H1 (cell line): ENCODE measurements around the gene USP6. TPM values are rescaled to one million over a fixed set of nuclear protein-coding genes. Genes with fewer than 3 reads are reported as not detected.

Experiments used
- CTCF ChIA-PET: fragments of 300-600 bp; sonication (Branson Sonifier 250); formaldehyde crosslinking; loops from one replicate; lab custom pipeline; 2021; ENCODE audit not compliant: partially characterized antibody; lab: Charles Lee
- POLR2A ChIA-PET: fragments of 300-600 bp; sonication (Branson Sonifier 250); formaldehyde crosslinking; loops from one replicate; lab custom pipeline; 2021; ENCODE audit warnings: inconsistent platforms; ENCODE audit not compliant: partially characterized antibody; lab: Charles Lee
- DNase-seq, 2 experiments: peaks; one replicate each; pipeline versions ENCODE4 v3.0.0 to v3.0.0-alpha.2; 2010 to 2022; ENCODE audit warnings: low spot score in 2 of 2, low read depth in 1 of 2, mixed read lengths in 1 of 2
- FAIRE-seq: peaks from 2 replicates; lab custom pipeline; 2011; peaks lifted over from hg19 to GRCh38; lab: Jason Lieb, UNC
- H2AFZ ChIP-seq: 2 replicates; pipeline ENCODE4 v1.8.1; 2012; ENCODE audit warnings: low read length, inconsistent platforms
- H2AK5ac ChIP-seq: 2 replicates; pipeline ENCODE4 v1.6.1; 2013; ENCODE audit warnings: low read depth, low read length
- H2BK120ac ChIP-seq: replicated peaks from 2 replicates; pipeline ENCODE3; 2013; ENCODE audit warnings: low read depth, low read length, inconsistent platforms
- H2BK12ac ChIP-seq: 2 replicates; pipeline ENCODE4 v1.6.1; 2013; ENCODE audit warnings: low read depth, low read length
- H2BK15ac ChIP-seq: 2 replicates; pipeline ENCODE4 v1.6.1; 2013; ENCODE audit warnings: low read length
- H2BK20ac ChIP-seq: 2 replicates; pipeline ENCODE4 v1.6.1; 2013; ENCODE audit warnings: low read length
- H2BK5ac ChIP-seq: 2 replicates; pipeline ENCODE4 v1.6.1; 2013; ENCODE audit warnings: low read depth, low read length
- H3K14ac ChIP-seq: 2 replicates; pipeline ENCODE4 v1.6.1; 2013; ENCODE audit warnings: inconsistent platforms; ENCODE audit not compliant: insufficient read length
- H3K18ac ChIP-seq: 2 replicates; pipeline ENCODE4 v1.6.1; 2013; ENCODE audit warnings: low read length; ENCODE audit errors: extremely low read depth
- H3K23ac ChIP-seq: 2 replicates; pipeline ENCODE4 v1.6.1; 2013; ENCODE audit warnings: inconsistent platforms; ENCODE audit not compliant: insufficient read length
- H3K23me2 ChIP-seq: 2 replicates; pipeline ENCODE4 v1.6.1; 2013; ENCODE audit warnings: low read depth, low read length
- H3K27ac ChIP-seq: 2 replicates; pipeline ENCODE4 v1.6.1; 2011; ENCODE audit warnings: low read depth, low read length, inconsistent platforms
- H3K27me3 ChIP-seq, 4 experiments: replicated peaks in 1 of 4; 1 replicate in 1 of 4; 2 replicates in 3 of 4; pipeline versions ENCODE4 v1.6.1 to v1.8.1; 2011 to 2013; ENCODE audit warnings: low read length in 3 of 4, mild to moderate bottlenecking in 3 of 4, inconsistent platforms in 2 of 4, mixed read lengths in 2 of 4, moderate library complexity in 1 of 4; ENCODE audit not compliant: control insufficient read depth in 3 of 4, insufficient read depth in 3 of 4; ENCODE audit errors: extremely low read depth in 1 of 4
- H3K36me3 ChIP-seq, 4 experiments: 2 replicates each; pipeline versions ENCODE4 v1.6.1 to v1.8.1; 2011 to 2013; ENCODE audit warnings: mild to moderate bottlenecking in 4 of 4, low read length in 3 of 4, moderate library complexity in 2 of 4, control low read depth in 1 of 4, inconsistent platforms in 1 of 4; ENCODE audit not compliant: insufficient read depth in 4 of 4, control insufficient read depth in 2 of 4
- H3K4ac ChIP-seq: replicated peaks from 2 replicates; pipeline ENCODE3; 2013; ENCODE audit warnings: low read length, low read depth, mixed read lengths, inconsistent platforms; ENCODE audit not compliant: insufficient read length
- H3K4me1 ChIP-seq, 4 experiments: replicated peaks in 1 of 4; 1 replicate in 1 of 4; 2 replicates in 3 of 4; pipeline versions ENCODE4 v1.6.1 to v1.8.1; 2011 to 2013; ENCODE audit warnings: low read length in 3 of 4, inconsistent platforms in 2 of 4, mixed read lengths in 1 of 4; ENCODE audit not compliant: insufficient read depth in 4 of 4, control insufficient read depth in 3 of 4
- H3K4me2 ChIP-seq, 2 experiments: 2 replicates each; pipeline versions ENCODE4 v1.6.1 to v1.8.1; 2011 to 2013; ENCODE audit warnings: low read depth in 2 of 2, low read length in 2 of 2, control low read depth in 1 of 2, inconsistent platforms in 1 of 2, mild to moderate bottlenecking in 1 of 2; ENCODE audit not compliant: insufficient read depth in 1 of 2
- H3K4me3 ChIP-seq, 4 experiments: fragments of 200-600, 300-600 bp in 1 of 4; sonication (generic), shearing (Covaris generic), sonication (Bioruptor Twin) in 1 of 4; 2 replicates each; pipeline versions ENCODE4 v1.5.1 to v1.8.1; 2011 to 2016; ENCODE audit warnings: low read length in 4 of 4, low read depth in 3 of 4, control low read depth in 2 of 4, inconsistent platforms in 2 of 4, mild to moderate bottlenecking in 2 of 4, mixed read lengths in 1 of 4, moderate library complexity in 1 of 4; ENCODE audit not compliant: insufficient read depth in 2 of 4; ENCODE audit errors: extremely low read depth in 1 of 4
- H3K56ac ChIP-seq: replicated peaks from 2 replicates; pipeline ENCODE3; 2013; ENCODE audit warnings: low read depth, mild to moderate bottlenecking, mixed read lengths, low read length, inconsistent platforms; ENCODE audit not compliant: insufficient read length
- H3K79me1 ChIP-seq: 2 replicates; pipeline ENCODE4 v1.6.1; 2013; ENCODE audit warnings: low read depth, low read length, control low read depth
- H3K79me2 ChIP-seq, 2 experiments: 2 replicates each; pipeline versions ENCODE4 v1.6.1 to v1.8.1; 2012 to 2013; ENCODE audit warnings: low read length in 2 of 2, mild to moderate bottlenecking in 2 of 2, inconsistent platforms in 1 of 2; ENCODE audit not compliant: insufficient read depth in 2 of 2, control insufficient read depth in 1 of 2
- H3K9ac ChIP-seq, 4 experiments: replicated peaks in 1 of 4; 1 replicate in 1 of 4; 2 replicates in 3 of 4; pipeline versions ENCODE4 v1.6.1 to v1.8.1; 2011 to 2013; ENCODE audit warnings: low read depth in 3 of 4, low read length in 3 of 4, control low read depth in 2 of 4, mild to moderate bottlenecking in 2 of 4, moderate library complexity in 2 of 4, inconsistent platforms in 1 of 4; ENCODE audit errors: extremely low read depth in 1 of 4
- H3K9me3 ChIP-seq, 2 experiments: 2 replicates each; pipeline versions ENCODE4 v1.6.1 to v1.8.1; 2012 to 2013; ENCODE audit warnings: mild to moderate bottlenecking in 2 of 2, moderate library complexity in 2 of 2, control low read depth in 1 of 2, inconsistent platforms in 1 of 2, low read depth in 1 of 2, low read length in 1 of 2, mixed read lengths in 1 of 2; ENCODE audit not compliant: insufficient read depth in 2 of 2
- H4K20me1 ChIP-seq, 2 experiments: replicated peaks in 1 of 2; 2 replicates each; pipeline versions ENCODE3 to v1.8.1; 2011 to 2013; ENCODE audit warnings: inconsistent platforms in 2 of 2, low read length in 2 of 2, mild to moderate bottlenecking in 1 of 2; ENCODE audit not compliant: insufficient read depth in 2 of 2, control insufficient read depth in 1 of 2
- H4K5ac ChIP-seq: 2 replicates; pipeline ENCODE4 v1.6.1; 2013; ENCODE audit warnings: low read length, low read depth, mixed read lengths, inconsistent platforms; ENCODE audit not compliant: insufficient read length
- H4K8ac ChIP-seq: 2 replicates; pipeline ENCODE4 v1.8.0; 2013; ENCODE audit warnings: mild to moderate bottlenecking, moderate library complexity, low read length, inconsistent platforms; ENCODE audit not compliant: insufficient read depth; ENCODE audit errors: extremely low read depth
- H4K91ac ChIP-seq: replicated peaks from 2 replicates; pipeline ENCODE3; 2013; ENCODE audit warnings: low read length, mixed read lengths, inconsistent platforms; ENCODE audit not compliant: insufficient read length
- ATF3 ChIP-seq: IDR thresholded peaks from 2 replicates; pipeline ENCODE4 v1.6.1; 2011; ENCODE audit warnings: low read depth, mild to moderate bottlenecking, low read length; ENCODE audit not compliant: insufficient read depth
- CHD2 ChIP-seq: IDR thresholded peaks from 2 replicates; pipeline ENCODE4 v1.6.1; 2012; ENCODE audit warnings: low read length, improper control_type of control experiment
- CTBP2 ChIP-seq: IDR thresholded peaks from 2 replicates; pipeline ENCODE4 v1.7.0; 2011; ENCODE audit warnings: borderline replicate concordance, mild to moderate bottlenecking, moderate library complexity, mixed read lengths, low read length; ENCODE audit not compliant: insufficient read depth, insufficient read length
- EP300 ChIP-seq, 2 experiments: IDR thresholded peaks; 1 replicate in 1 of 2; 2 replicates in 1 of 2; pipeline ENCODE4 v1.6.1; 2011 to 2012; ENCODE audit warnings: low read depth in 2 of 2, low read length in 2 of 2, mild to moderate bottlenecking in 2 of 2, borderline replicate concordance in 1 of 2, inconsistent platforms in 1 of 2, moderate library complexity in 1 of 2
- HDAC6 ChIP-seq: IDR thresholded peaks from one replicate; pipeline ENCODE4 v1.7.1; 2012; ENCODE audit warnings: low read depth, mild to moderate bottlenecking, inconsistent platforms, low read length, moderate library complexity
- KDM4A ChIP-seq: IDR thresholded peaks from one replicate; pipeline ENCODE4 v1.7.1; 2012; ENCODE audit warnings: low read depth, mild to moderate bottlenecking, moderate library complexity, low read length, inconsistent platforms; ENCODE audit not compliant: severe bottlenecking
- MAFK ChIP-seq: IDR thresholded peaks from 2 replicates; pipeline ENCODE4 v1.6.1; 2012; ENCODE audit warnings: low read depth, mild to moderate bottlenecking, improper control_type of control experiment, low read length
- NRF1 ChIP-seq: IDR thresholded peaks from 2 replicates; pipeline ENCODE4 v1.6.1; 2011; ENCODE audit warnings: mild to moderate bottlenecking, low read depth, low read length, improper control_type of control experiment
- SIX5 ChIP-seq: IDR thresholded peaks from 2 replicates; pipeline ENCODE4 v1.6.1; 2011; ENCODE audit warnings: mild to moderate bottlenecking, low read depth, low read length
- SP1 ChIP-seq: IDR thresholded peaks from 2 replicates; pipeline ENCODE4 v1.6.1; 2011; ENCODE audit warnings: low read depth, low read length
- SP2 ChIP-seq: IDR thresholded peaks from 2 replicates; pipeline ENCODE4 v1.6.1; 2012; ENCODE audit warnings: mild to moderate bottlenecking, low read length, inconsistent platforms
- TAF1 ChIP-seq: IDR thresholded peaks from 2 replicates; pipeline ENCODE4 v1.6.1; 2011; ENCODE audit warnings: mild to moderate bottlenecking, low read depth, low read length
- TAF7 ChIP-seq: optimal IDR thresholded peaks from 2 replicates; pipeline ENCODE3; 2011; ENCODE audit warnings: low read depth, mild to moderate bottlenecking, inconsistent platforms, low read length, moderate library complexity, borderline replicate concordance
- WGBS, 2 experiments: shearing (Covaris generic) in 1 of 2; methylation state at CpG; one replicate each; pipeline versions ENCODE4 v1.1.6 to v1.1.7; 2013 to 2015; ENCODE audit warnings: low lambda C conversion rate in 2 of 2, mixed read lengths in 2 of 2, inconsistent platforms in 1 of 2, low coverage in 1 of 2, missing lambda C conversion rate in 1 of 2; ENCODE audit not compliant: insufficient replicate concordance in 2 of 2, insufficient coverage in 1 of 2, insufficient read length in 1 of 2; ENCODE audit errors: extremely low coverage in 1 of 2, missing lambda C conversion rate in 1 of 2; 5-methylcytosine and 5-hydroxymethylcytosine counted together
- polyA plus RNA-seq, 7 experiments: library from polyadenylated mRNA; depleted of rRNA in 3 of 7; stranded (reverse) in 5 of 7; unstranded in 2 of 7; fragments of >200 nt in 5 of 7; fragments of 200-250 nt in 2 of 7; gene quantifications; 1 replicate in 5 of 7; 2 replicates in 1 of 7; 4 replicates in 1 of 7; pipeline versions ENCODE4 v1.2.1 to v1.2.3, GENCODE V29; 2011 to 2013; ENCODE audit warnings: missing spikeins in 2 of 7, mixed read lengths in 2 of 7
- total RNA-seq: library from RNA; stranded (reverse); fragmentation: NEBNext Ultra II Directional; extraction: Animal tissue kit (Norgen Biotek cat#: 25700); gene quantifications from 2 replicates; pipeline ENCODE4 v1.2.1, GENCODE V29; 2021

USP6 gene
- total and polyA plus RNA-seq, 2 of the 8 experiments (the other 6 are each of a cell fraction or from before 2014, with no cell fraction given) = 0.08 to 0.32 TPM

- Histone ChIP-seq H2AK5ac (no peak overlapping the region), H2BK15ac (no peak overlapping the region), H2BK120ac (no peak overlapping the region), H3K79me1 (no peaks in the 10 kb centered on the region; the same call in 1 of the 2 replicates), H3K56ac (no peak overlapping the region), H2BK20ac (no peak overlapping the region), H2BK5ac (no peak overlapping the region), H3K36me3 (no peaks in the 10 kb centered on the region), H3K4me1 (peaks cover 0 to 3% (median 2%) of the 10 kb centered on the region in 4 experiments; a peak in 3 of 7 replicates), H3K9ac (no peak overlapping the region), H4K8ac (no peak overlapping the region), H3K18ac (no peak overlapping the region), H2BK12ac (no peak overlapping the region), H2AFZ (no peak overlapping the region), H3K9me3 (no peaks in the 10 kb centered on the region; a peak in 1 of 4 replicates), H3K4ac (no peak overlapping the region), H4K91ac (no peak overlapping the region), H4K5ac (no peak overlapping the region), H3K23ac (no peak overlapping the region), H3K23me2 (peaks cover 2% of the 10 kb centered on the region; the same call in 1 of the 2 replicates), H3K79me2 (no peaks in the 10 kb centered on the region), H3K4me3 (no peak overlapping the region), H3K27ac (no peak overlapping the region), H3K4me2 (no peak overlapping the region), H3K27me3 (peaks cover 0 to 11% (median 4%) of the 10 kb centered on the region in 4 experiments; a peak in 5 of 7 replicates), H3K14ac (no peak overlapping the region), H4K20me1 (no peaks in the 10 kb centered on the region)
- 86% methylated on average over 4 of the region's 4 CpGs; no CpG with 5 or more reads in 1 of the 2 experiments for WGBS, 2 experiments
- ChIA-PET CTCF (no interaction called here), POLR2A (interaction anchor here (1.6 kb wide), 1 partner anchor 16 kb away, joined by 5 read pairs; the partner anchor contains the start of gene ZNF232)
- DNase-seq (no peak), FAIRE-seq (no peak)
- TF ChIP-seq CHD2 = no peak
- no peak for TF ChIP-seq SIX5
- TF ChIP-seq ATF3 = no peak
- no peak for TF ChIP-seq CTBP2
- no peak for TF ChIP-seq KDM4A
- no peak for TF ChIP-seq TAF1
- no peak for TF ChIP-seq NRF1
- no peak for TF ChIP-seq SP1
- no peak for TF ChIP-seq TAF7
- no peak for TF ChIP-seq MAFK
- TF ChIP-seq SP2 = no peak
- TF ChIP-seq HDAC6 = no peak
- no peak for TF ChIP-seq EP300 (IDR thresholded peaks at IDR 0.05; ENCODE audit: borderline replicate concordance in 1 of 2, low read depth in 2 of 2, low read length in 2 of 2)
These were observed 12.1 kb downstream of the USP6 start for GRCh38 chr17:5127910-5128309.
